GM23338 (cell line): ENCODE results near the gene HPD. TPM values are rescaled to one million over a fixed set of nuclear protein-coding genes. Genes with fewer than 3 reads are reported as not detected.
A peak's percentile ranks its signal among the peaks of the same experiment; 100 is the strongest.

Experiments used
- ATAC-seq: fragments of 200-7000 bp; cut with Tn5 transposase; 3 replicates; pipeline ENCODE4 v1.9.1; 2020
- DNase-seq: peaks from one replicate; pipeline ENCODE4 v3.0.0-alpha.2; 2015; ENCODE audit warnings: low spot score
- H2AFZ ChIP-seq: fragments of 200-600 bp; sonication (generic); 2 replicates; pipeline ENCODE4 v1.8.0; 2016; ENCODE audit warnings: antibody characterized with exemption, mild to moderate bottlenecking, moderate library complexity
- H3F3A ChIP-seq: fragments of 200-600 bp; sonication (generic); replicated peaks from 2 replicates; pipeline ENCODE4 v1.8.0; 2017; ENCODE audit warnings: antibody characterized with exemption, mixed run types, low read depth
- H3K27ac ChIP-seq: fragments of 200-600 bp; sonication (generic); 2 replicates; pipeline ENCODE4 v1.6.1; 2016; ENCODE audit warnings: low read depth
- H3K27me3 ChIP-seq: fragments of 200-600 bp; sonication (generic); 2 replicates; pipeline ENCODE4 v1.8.0; 2016; ENCODE audit warnings: mild to moderate bottlenecking, mixed run types, moderate library complexity; ENCODE audit not compliant: insufficient read depth
- H3K36me3 ChIP-seq: fragments of 200-600 bp; sonication (generic); 2 replicates; pipeline ENCODE4 v1.8.0; 2016; ENCODE audit warnings: mild to moderate bottlenecking; ENCODE audit not compliant: insufficient read depth
- H3K4me1 ChIP-seq: fragments of 200-600 bp; sonication (generic); 2 replicates; pipeline ENCODE4 v1.8.0; 2016; ENCODE audit warnings: mild to moderate bottlenecking, moderate library complexity; ENCODE audit not compliant: insufficient read depth
- H3K4me2 ChIP-seq: fragments of 200-600 bp; sonication (generic); 2 replicates; pipeline ENCODE4 v1.7.1; 2017; ENCODE audit warnings: mixed run types
- H3K4me3 ChIP-seq: fragments of 200-600 bp; sonication (generic); 2 replicates; pipeline ENCODE4 v1.6.1; 2016; ENCODE audit warnings: mixed run types
- H3K79me2 ChIP-seq: fragments of 200-600 bp; sonication (generic); replicated peaks from 2 replicates; pipeline ENCODE4 v1.8.0; 2017; ENCODE audit warnings: mild to moderate bottlenecking; ENCODE audit not compliant: insufficient read depth
- H3K9me2 ChIP-seq: fragments of 200-600 bp; sonication (generic); 2 replicates; pipeline ENCODE4 v1.8.0; 2017; ENCODE audit not compliant: insufficient read depth
- H4K20me1 ChIP-seq: fragments of 200-600 bp; sonication (generic); replicated peaks from 2 replicates; pipeline ENCODE4 v1.8.0; 2017; ENCODE audit warnings: mild to moderate bottlenecking; ENCODE audit not compliant: insufficient read depth
- H3K27ac Mint-ChIP-seq: 2 replicates; pipeline ENCODE4 v1.8.0; 2020; ENCODE audit warnings: inconsistent platforms, mild to moderate bottlenecking, moderate library complexity, mixed read lengths
- H3K27me3 Mint-ChIP-seq: 3 replicates; pipeline ENCODE4 v1.8.0; 2022; ENCODE audit warnings: low read depth, mild to moderate bottlenecking, moderate library complexity, mixed read lengths, inconsistent platforms; ENCODE audit not compliant: insufficient read depth, poor library complexity
- H3K36me3 Mint-ChIP-seq: 3 replicates; pipeline ENCODE4 v1.8.0; 2021; ENCODE audit warnings: low read depth, mild to moderate bottlenecking, inconsistent platforms, moderate library complexity, mixed read lengths
- H3K4me1 Mint-ChIP-seq: 3 replicates; pipeline ENCODE4 v1.8.0; 2020; ENCODE audit warnings: mild to moderate bottlenecking, inconsistent platforms, mixed read lengths
- H3K4me3 Mint-ChIP-seq: 3 replicates; pipeline ENCODE4 v1.8.0; 2021; ENCODE audit warnings: moderate library complexity, mild to moderate bottlenecking, inconsistent platforms, mixed read lengths
- H3K9me3 Mint-ChIP-seq: 3 replicates; pipeline ENCODE4 v1.8.0; 2020; ENCODE audit warnings: moderate library complexity, mild to moderate bottlenecking, inconsistent platforms, mixed read lengths
- CREB1 ChIP-seq: fragments of 250-450 bp; sonication (Bioruptor Pico); IDR thresholded peaks from 2 replicates; pipeline ENCODE4 v1.5.0; 2020; ENCODE audit warnings: low read depth, mild to moderate bottlenecking, moderate library complexity
- EZH2phosphoT487 ChIP-seq: fragments of 200-600 bp; sonication (generic); IDR thresholded peaks from one replicate; pipeline ENCODE4 v1.8.1; 2018; ENCODE audit warnings: antibody characterized with exemption; ENCODE audit not compliant: unreplicated experiment
- NANOG ChIP-seq: IDR thresholded peaks from 2 replicates; pipeline ENCODE4 v1.6.1; 2016; ENCODE audit warnings: antibody characterized with exemption, borderline replicate concordance
- REST ChIP-seq: IDR thresholded peaks from one replicate; pipeline ENCODE4 v1.6.1; 2018; ENCODE audit warnings: antibody characterized with exemption; ENCODE audit not compliant: unreplicated experiment
- ZNF114 ChIP-seq: fragments of 250-450 bp; sonication (Bioruptor Pico); IDR thresholded peaks from 2 replicates; pipeline ENCODE4 v1.5.0; 2020; ENCODE audit warnings: mild to moderate bottlenecking, moderate library complexity
- polyA plus RNA-seq: library from polyadenylated mRNA; unstranded; fragments of >200 nt; fragmentation: Nextera tagmentation; extraction: Ambion mirVana; gene quantifications from 2 replicates; pipeline ENCODE4 v1.2.1, GENCODE V29; 2016
- total RNA-seq: library from RNA; depleted of rRNA; stranded (reverse); fragments of >200 nt; shearing (Covaris generic); gene quantifications from 2 replicates; pipeline ENCODE4 v1.2.3, GENCODE V29; 2014
- TF ChIP-seq, protein P1 (sequence below), 2 experiments: fragments of 200-600 bp in 1 of 2; sonication (generic) in 1 of 2; conservative IDR thresholded peaks; 2 replicates each; pipeline versions ENCODE4 v1.5.1 to v1.6.1; 2016 to 2017; ENCODE audit warnings: antibody characterized with exemption in 2 of 2, low read depth in 2 of 2, mild to moderate bottlenecking in 2 of 2, moderate library complexity in 1 of 2
- TF ChIP-seq, protein P2 (sequence below): IDR thresholded peaks from 2 replicates; pipeline ENCODE4 v1.6.1; 2016; ENCODE audit warnings: antibody characterized with exemption

HPD gene
- total and polyA plus RNA-seq, 2 experiments from 2014 or later, result not detected

DNA sequence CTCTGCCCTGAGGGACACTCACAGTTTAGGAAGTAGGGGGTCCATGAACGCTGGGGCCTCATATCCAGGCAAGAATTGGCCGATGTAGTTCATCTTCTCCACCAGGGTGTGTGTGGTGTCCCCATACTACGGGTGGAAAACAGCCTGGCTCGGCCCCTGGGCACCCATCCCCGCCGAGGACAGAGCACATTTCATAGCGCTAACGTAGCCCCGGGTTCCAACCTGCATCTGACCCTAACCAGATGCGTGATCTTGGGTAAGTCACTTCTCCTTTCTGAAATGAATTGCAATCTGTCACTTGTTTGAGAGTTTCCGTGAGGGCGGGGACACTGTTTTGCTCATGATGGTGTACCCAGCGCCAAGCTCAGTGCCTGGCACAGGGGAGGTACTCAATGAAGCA is 9.0 kb downstream of the HPD start:
- Mint-ChIP-seq H3K27me3 (peaks cover 3% of the 10 kb centered on the region), H3K36me3 (no peaks in the 10 kb centered on the region), H3K4me3 (no peak overlapping the region), H3K9me3 (no peaks in the 10 kb centered on the region), H3K4me1 (no peaks in the 10 kb centered on the region), H3K27ac (no peak overlapping the region)
- Histone ChIP-seq H4K20me1 (no peaks in the 10 kb centered on the region), H3K4me3 (no peak overlapping the region), H3K27ac (no peak overlapping the region), H3K27me3 (no peaks in the 10 kb centered on the region), H3F3A (no peaks in the 10 kb centered on the region), H3K9me2 (no peaks in the 10 kb centered on the region), H3K79me2 (no peaks in the 10 kb centered on the region), H2AFZ (no peak overlapping the region), H3K4me1 (no peaks in the 10 kb centered on the region), H3K36me3 (no peaks in the 10 kb centered on the region), H3K4me2 (no peak overlapping the region)
- ATAC-seq (peak; percentile 61), DNase-seq (peak; percentile 44)
- TF ChIP-seq, protein P1, sequence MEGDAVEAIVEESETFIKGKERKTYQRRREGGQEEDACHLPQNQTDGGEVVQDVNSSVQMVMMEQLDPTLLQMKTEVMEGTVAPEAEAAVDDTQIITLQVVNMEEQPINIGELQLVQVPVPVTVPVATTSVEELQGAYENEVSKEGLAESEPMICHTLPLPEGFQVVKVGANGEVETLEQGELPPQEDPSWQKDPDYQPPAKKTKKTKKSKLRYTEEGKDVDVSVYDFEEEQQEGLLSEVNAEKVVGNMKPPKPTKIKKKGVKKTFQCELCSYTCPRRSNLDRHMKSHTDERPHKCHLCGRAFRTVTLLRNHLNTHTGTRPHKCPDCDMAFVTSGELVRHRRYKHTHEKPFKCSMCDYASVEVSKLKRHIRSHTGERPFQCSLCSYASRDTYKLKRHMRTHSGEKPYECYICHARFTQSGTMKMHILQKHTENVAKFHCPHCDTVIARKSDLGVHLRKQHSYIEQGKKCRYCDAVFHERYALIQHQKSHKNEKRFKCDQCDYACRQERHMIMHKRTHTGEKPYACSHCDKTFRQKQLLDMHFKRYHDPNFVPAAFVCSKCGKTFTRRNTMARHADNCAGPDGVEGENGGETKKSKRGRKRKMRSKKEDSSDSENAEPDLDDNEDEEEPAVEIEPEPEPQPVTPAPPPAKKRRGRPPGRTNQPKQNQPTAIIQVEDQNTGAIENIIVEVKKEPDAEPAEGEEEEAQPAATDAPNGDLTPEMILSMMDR (conservative IDR thresholded peaks at IDR 0.05; ENCODE audit: low read depth in 2 of 2), result 0 out of 4 replicates have a peak, but pooled peaks of 1 of the 2 experiments have one; percentile 18
- no peak for TF ChIP-seq NANOG

DNA sequence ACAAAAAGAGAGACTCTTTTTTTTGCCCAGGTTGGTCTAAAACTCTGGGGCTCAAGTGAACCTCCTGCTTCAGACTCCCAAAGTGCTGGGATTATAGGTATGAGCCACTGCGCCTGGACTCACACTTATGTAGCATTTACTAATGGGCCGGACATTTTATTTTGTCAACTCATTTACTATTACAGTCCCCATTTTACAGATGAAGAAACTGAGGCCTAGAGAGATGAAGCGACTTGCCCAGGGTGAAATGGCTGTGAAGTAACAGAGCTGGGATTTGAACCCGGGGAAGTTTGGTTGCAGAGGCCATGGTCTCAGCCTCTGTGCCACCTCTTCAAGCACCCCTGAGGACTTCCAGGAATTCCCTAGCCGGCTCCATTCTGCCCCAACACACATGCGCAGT is 9.4 kb downstream of the HPD start:
- no peaks in the 10 kb centered on the region for H3K4me1 ChIP-seq
- Mint-ChIP-seq H3K4me1 (no peaks in the 10 kb centered on the region), H3K27me3 (peaks cover 3% of the 10 kb centered on the region), H3K4me3 (no peak overlapping the region), H3K9me3 (no peaks in the 10 kb centered on the region), H3K27ac (no peak overlapping the region), H3K36me3 (no peaks in the 10 kb centered on the region)
- ATAC-seq (no peak), DNase-seq (no peak)
- no peaks in the 10 kb centered on the region for H3K9me2 ChIP-seq
- no peaks in the 10 kb centered on the region for H3F3A ChIP-seq
- TF ChIP-seq EZH2phosphoT487 (no peak), CREB1 (CRISPR knock-in tag) (no peak)
- no peaks in the 10 kb centered on the region for H3K79me2 ChIP-seq
- H3K27me3 ChIP-seq, result no peaks in the 10 kb centered on the region
- H3K4me2 ChIP-seq, result no peak overlapping the region
- no peaks in the 10 kb centered on the region for H3K36me3 ChIP-seq
- no peaks in the 10 kb centered on the region for H4K20me1 ChIP-seq
- no peak overlapping the region for H2AFZ ChIP-seq
- no peak overlapping the region for H3K27ac ChIP-seq
- no peak overlapping the region for H3K4me3 ChIP-seq

- H3K4me1 ChIP-seq, result no peaks in the 10 kb centered on the region
- H3K36me3 ChIP-seq, result no peaks in the 10 kb centered on the region
- no peak for TF ChIP-seq EZH2phosphoT487
- TF ChIP-seq, protein P2, sequence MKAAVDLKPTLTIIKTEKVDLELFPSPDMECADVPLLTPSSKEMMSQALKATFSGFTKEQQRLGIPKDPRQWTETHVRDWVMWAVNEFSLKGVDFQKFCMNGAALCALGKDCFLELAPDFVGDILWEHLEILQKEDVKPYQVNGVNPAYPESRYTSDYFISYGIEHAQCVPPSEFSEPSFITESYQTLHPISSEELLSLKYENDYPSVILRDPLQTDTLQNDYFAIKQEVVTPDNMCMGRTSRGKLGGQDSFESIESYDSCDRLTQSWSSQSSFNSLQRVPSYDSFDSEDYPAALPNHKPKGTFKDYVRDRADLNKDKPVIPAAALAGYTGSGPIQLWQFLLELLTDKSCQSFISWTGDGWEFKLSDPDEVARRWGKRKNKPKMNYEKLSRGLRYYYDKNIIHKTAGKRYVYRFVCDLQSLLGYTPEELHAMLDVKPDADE, result no peak
- TF ChIP-seq CREB1 (CRISPR knock-in tag), result no peak
- TF ChIP-seq ZNF114, result no peak
- no peak for TF ChIP-seq REST
- no peak overlapping the region for H3K4me3 ChIP-seq
- H3K9me3 Mint-ChIP-seq, result no peaks in the 10 kb centered on the region
- no peaks in the 10 kb centered on the region for H3K9me2 ChIP-seq
- no peak for DNase-seq
- H4K20me1 ChIP-seq, result no peaks in the 10 kb centered on the region
- no peak for ATAC-seq
- no peaks in the 10 kb centered on the region for H3K27me3 ChIP-seq
- no peak overlapping the region for H3K4me2 ChIP-seq
- H3K27ac Mint-ChIP-seq, result no peak overlapping the region
- H3K4me3 Mint-ChIP-seq, result no peak overlapping the region
- H3K27me3 Mint-ChIP-seq, result peaks cover 3% of the 10 kb centered on the region
- no peak overlapping the region for H3K27ac ChIP-seq
- H3K4me1 Mint-ChIP-seq, result 0 out of 3 replicates have a peak, but pooled peaks cover 5% of the 10 kb centered on the region
- no peaks in the 10 kb centered on the region for H3K36me3 Mint-ChIP-seq
- H3K79me2 ChIP-seq, result no peaks in the 10 kb centered on the region
- no peaks in the 10 kb centered on the region for H3F3A ChIP-seq
- no peak overlapping the region for H2AFZ ChIP-seq
Measured at GRCh38 chr12:121845701-121846100, 13.0 kb downstream of the HPD start.
